Astrocyte (in vitro differentiated cells and primary cell): ENCODE measurements around the gene MMAA.

Experiments used
- EZH2 ChIP-seq: IDR thresholded peaks from 2 replicates; pipeline ENCODE4 v1.6.1; 2012; ENCODE audit warnings: mild to moderate bottlenecking, low read length, inconsistent platforms; ENCODE audit not compliant: insufficient read depth
- TF ChIP-seq, protein P1 (sequence below): IDR thresholded peaks from 2 replicates; pipeline ENCODE4 v1.5.1; 2011; ENCODE audit warnings: low read depth, mild to moderate bottlenecking, inconsistent platforms, low read length, moderate library complexity; ENCODE audit not compliant: insufficient read depth

GRCh38 chr4:145663194-145663593 lies 44.0 kb downstream of the MMAA start:
- TF ChIP-seq, protein P1, sequence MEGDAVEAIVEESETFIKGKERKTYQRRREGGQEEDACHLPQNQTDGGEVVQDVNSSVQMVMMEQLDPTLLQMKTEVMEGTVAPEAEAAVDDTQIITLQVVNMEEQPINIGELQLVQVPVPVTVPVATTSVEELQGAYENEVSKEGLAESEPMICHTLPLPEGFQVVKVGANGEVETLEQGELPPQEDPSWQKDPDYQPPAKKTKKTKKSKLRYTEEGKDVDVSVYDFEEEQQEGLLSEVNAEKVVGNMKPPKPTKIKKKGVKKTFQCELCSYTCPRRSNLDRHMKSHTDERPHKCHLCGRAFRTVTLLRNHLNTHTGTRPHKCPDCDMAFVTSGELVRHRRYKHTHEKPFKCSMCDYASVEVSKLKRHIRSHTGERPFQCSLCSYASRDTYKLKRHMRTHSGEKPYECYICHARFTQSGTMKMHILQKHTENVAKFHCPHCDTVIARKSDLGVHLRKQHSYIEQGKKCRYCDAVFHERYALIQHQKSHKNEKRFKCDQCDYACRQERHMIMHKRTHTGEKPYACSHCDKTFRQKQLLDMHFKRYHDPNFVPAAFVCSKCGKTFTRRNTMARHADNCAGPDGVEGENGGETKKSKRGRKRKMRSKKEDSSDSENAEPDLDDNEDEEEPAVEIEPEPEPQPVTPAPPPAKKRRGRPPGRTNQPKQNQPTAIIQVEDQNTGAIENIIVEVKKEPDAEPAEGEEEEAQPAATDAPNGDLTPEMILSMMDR: no peak
- no peak for TF ChIP-seq EZH2
